Ecto neural progenitor cell (in vitro differentiated cells): ENCODE data around the gene USH2A.
"Not testable (repeated sequence)": the region's sequence is repeated elsewhere in the genome, so short reads cannot be mapped to it uniquely, and the experiment has no call there.

Experiments used
- DNase-seq: peaks from one replicate; pipeline ENCODE4 v3.0.0-alpha.2; 2018; ENCODE audit warnings: low spot score

The USH2A gene

DNA sequence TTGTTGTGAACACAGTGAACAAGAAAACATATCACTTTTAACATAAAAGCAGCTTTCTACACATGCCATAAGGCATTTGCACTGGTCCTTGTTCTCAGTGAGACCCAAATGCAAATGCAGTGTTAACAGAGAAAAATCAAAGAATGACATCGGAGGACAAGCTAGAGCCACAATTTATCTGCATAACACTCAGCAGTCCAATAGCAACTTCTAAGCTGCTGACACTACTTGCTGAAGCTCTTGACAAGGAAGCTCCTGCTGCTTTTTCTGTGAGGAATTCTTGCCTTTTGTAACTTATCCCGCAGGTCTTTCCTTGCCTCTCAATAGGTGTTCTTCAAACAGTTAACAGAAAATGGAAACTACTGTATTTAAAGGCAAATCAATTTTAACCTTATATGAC is 34.7 kb downstream of the USH2A start:
- DNase-seq = no peak

DNA sequence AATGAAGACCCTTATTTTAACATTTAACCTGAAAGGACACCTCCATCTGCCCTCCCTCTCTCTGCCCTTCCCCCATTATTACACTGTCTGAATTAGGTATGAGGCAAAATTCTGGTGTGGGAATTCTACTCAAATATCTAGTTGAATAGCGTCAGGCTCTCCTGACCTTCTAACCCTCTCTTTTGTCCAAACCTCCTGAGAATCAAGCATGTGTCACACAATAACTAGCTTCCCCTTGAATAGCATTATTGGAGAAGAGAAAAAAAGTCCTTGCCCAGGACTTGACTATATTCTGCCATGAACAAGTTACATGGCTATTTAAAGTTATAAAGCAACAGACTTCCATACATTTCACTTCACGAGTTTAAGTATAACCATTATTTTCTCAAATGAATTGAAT is 35.5 kb downstream of the USH2A start:
- no peak for DNase-seq

DNA sequence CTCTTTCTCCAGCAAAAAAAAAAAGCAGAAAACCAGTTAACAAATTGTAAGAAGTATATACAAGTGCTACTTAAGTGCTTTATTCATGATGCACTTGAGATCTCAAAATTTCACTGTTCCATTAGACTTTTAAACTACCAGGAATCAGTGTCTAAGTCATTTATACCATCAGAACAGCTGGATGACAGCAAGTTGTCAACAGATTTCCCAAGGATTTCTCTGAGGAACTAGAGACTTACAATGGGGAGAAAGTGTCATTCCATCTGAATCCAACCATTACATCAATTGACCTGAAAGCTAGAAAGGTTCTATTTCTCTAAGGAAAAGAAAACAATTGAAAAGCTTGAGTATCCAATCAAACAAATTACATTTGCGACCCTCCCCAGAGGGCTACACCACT is 43.8 kb downstream of the USH2A start:
- DNase-seq = no peak

DNA sequence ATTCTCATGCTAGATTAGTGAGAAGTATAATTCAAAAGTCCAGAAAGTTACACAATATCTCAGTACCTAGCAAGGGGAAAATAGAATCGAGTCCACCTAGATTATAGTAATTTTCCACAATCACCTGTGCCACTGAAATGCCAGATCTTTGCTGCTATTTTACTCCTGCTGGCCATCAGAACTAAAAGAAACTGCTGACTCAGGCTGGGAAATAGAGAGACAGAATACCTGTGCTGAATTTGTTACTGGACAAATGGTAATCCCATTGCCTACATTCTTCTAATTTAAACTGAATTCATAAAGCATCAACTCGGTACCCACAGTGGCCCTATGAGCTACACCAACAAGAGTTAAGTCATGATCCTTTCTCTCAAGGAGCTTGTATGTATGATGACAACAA is 55.0 kb downstream of the USH2A start:
- no peak for DNase-seq

GRCh38 chr1:216366979-216367378 is 56.3 kb downstream of the USH2A start:
- no peak for DNase-seq

GRCh38 chr1:216356945-216357344 is 66.3 kb downstream of the USH2A start:
- no peak for DNase-seq

DNA sequence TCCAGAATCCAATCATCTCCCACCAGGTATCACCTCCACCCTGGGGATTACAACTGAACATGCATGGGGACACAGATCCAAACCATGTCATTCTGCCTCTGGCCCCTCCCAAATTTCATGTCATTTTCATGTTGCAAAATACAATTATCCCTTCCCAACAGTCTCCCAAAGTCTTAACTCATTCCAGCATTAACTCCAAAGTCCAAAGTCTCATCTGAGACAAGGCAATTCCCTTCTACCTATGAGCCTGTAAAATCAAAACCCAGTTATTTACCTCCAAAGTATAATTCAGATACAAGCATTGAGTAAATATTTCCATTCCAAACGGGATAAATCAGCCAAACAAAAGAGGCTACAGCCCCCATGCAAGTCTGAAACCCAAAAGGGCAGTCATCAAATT is 73.1 kb downstream of the USH2A start:
- no peak for DNase-seq

- no peak for DNase-seq
Measured at GRCh38 chr1:216346526-216346925, 76.7 kb downstream of the USH2A start.

- DNase-seq = not testable (repeated sequence)
Measured at GRCh38 chr1:216340542-216340941, 82.7 kb downstream of the USH2A start.

DNA sequence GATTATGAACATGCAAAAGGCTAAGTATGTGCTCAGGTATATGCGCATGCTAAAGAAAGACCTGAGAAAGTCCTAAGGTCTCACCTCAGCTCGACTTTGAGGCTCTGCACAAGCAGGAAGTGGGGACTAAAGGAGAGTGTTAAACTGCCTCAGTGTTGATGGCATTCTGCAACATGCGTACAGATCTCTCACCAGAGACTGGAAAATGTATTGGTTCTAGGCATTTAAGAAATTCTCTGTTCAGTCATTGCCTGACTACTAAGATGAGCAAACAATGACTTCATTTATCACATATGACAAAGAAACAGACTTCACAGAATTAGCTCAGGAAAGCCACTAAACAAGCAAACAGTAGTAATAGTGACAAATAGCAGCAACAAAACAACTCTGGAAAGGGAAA is 90.8 kb downstream of the USH2A start:
- no peak for DNase-seq

GRCh38 chr1:216332003-216332402 is 91.2 kb downstream of the USH2A start:
- DNase-seq = no peak

- no peak for DNase-seq
Measured at GRCh38 chr1:216331211-216331610, 92.0 kb downstream of the USH2A start.

DNA sequence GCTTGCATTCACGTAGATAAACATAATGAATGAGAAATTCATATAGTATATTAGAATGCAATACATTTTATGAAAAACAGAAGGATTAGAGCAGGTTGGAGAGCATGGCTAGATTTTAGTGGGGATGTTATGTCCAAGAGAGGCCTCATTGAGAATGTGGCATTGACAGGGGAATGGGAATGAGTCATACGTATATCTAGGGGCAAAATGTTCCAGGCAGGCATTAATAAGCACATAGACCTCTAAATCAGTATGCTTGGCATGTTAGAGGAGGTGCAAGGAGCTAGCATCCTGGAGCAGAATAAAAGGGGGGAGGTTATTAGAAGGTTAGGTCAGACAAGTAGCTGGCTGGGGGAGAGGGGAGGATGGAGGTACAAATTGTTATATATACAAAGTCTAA is 93.0 kb downstream of the USH2A start:
- DNase-seq = no peak

GRCh38 chr1:216325946-216326345 is 97.3 kb downstream of the USH2A start:
- DNase-seq = no peak

- DNase-seq = no peak
Measured at GRCh38 chr1:216325336-216325735, 97.9 kb downstream of the USH2A start.

DNA sequence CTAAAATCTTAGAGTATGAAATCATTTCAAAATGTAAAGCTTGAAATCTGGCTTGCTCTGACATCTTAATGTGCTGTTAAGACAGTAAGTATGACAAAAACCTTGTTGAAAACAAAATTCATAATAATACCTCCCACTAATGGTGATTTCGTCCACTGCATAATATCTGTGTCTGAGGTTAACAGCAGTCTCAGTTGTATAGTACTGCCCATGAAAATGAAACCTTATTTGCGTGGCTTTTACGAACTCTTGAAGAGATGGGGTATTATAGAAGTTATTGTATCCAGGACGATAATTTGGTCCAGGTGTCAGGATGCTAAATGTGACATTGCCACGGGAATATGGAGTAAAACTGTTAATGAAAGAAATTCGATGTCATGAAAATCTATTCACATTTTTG is 99.9 kb downstream of the USH2A start:
- no peak for DNase-seq

DNA sequence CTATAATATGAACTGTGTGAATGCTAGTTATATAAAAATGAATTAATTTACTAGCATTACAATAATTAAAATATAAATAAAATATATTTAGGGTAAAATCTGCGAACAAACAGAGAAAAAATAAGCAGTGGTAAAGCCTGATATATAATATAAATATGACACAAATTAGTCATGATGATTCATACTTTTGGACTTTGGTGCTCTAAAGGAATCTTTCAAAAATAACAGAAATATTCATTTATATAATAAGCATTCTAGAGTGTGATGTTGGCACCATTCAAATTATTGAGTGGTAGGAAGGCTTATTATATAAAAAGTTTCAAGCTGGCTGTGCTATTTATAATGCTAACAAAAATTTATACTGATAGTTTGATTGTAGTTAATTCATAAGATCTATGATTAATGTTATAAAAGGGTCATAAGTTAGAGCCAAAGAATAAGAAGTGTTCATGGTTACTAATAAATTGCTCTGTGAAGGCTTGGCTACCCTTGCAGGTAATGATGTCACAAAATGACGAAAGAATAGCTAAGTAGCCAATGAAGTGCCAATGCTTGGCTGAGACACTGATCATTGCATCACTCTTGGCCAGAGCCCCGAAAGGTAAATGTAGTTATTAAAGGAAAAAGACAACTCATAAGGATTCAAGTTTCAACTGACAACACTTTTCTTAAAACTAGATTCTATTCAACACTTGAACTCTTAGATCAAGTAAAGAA is 108.7 kb downstream of the USH2A start:
- no peak for DNase-seq

DNA sequence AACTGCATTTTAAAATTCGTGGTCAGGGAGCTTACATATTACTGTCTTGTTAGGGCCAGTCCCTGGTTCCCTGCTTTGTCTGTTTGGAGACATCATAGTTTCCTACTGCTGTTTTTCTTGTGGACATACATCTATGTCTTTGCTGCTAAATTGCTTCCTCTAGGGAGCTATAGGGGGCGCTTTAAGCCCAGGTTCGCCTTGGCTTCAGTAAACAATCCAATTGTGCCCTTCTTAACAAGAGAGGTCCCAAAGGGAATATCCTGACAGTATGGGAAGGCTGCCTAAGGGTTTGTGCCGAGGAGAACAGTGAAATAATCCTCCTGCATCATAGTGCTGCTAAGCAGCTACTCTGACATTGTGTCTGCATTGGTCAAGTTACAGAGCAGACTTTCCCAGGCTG is 112.5 kb downstream of the USH2A start:
- peak; percentile 60 for DNase-seq

- no peak for DNase-seq
Measured at GRCh38 chr1:216306830-216307229, 116.4 kb downstream of the USH2A start.

DNA sequence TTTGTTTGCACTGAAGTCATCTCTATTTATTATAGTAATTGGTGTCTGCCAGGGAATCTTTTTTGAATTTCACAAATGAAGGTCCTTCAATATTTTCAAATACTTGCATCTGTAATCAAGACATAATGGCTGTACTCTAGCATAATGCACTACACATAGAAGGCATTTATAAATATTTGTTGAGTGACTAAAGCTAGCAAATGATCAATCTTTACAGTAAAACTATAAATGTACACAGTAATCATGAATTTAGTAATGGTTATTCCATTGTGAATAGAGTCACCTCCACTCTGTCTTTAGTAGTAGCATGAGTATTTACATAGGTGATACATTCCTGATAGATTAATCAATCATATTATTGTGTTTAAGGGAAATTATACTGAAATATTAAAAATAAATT is 119.6 kb downstream of the USH2A start:
- DNase-seq = no peak

DNA sequence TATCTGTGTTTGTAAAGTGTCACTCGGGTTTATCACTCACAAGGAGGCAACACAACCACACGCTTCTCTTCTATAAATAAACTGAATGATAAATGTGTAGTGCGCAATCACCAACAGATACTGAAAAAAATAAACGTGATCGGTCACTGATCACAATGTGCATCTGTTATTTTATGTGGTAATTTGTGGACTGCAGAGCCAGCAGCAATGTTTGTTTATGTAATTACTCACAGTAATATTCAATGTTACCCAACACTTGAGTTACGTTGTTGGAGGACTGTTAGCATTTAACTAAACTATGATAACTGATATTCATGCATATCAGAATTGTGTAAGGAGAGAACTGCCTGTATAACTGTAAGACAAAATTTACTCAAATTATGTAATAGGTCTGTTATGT is 129.6 kb downstream of the USH2A start:
- DNase-seq = no peak

DNA sequence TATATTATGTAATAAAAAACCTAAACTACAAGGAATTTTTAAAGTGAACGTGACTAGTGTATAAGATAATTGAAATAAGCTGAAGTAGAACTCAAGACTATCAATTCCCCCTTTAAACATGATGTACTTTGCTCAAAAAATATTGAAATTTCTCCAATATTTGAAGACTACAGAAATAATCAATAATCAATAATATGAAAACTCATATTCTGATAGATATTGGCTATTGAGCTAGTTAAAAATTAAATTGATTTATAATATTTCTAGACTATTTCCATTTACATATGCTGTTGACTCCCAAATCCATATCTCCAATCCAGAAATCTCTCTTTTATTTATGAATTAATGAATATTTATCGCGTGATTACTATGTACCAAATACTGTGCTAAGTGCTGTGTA is 133.2 kb downstream of the USH2A start:
- DNase-seq = no peak

DNA sequence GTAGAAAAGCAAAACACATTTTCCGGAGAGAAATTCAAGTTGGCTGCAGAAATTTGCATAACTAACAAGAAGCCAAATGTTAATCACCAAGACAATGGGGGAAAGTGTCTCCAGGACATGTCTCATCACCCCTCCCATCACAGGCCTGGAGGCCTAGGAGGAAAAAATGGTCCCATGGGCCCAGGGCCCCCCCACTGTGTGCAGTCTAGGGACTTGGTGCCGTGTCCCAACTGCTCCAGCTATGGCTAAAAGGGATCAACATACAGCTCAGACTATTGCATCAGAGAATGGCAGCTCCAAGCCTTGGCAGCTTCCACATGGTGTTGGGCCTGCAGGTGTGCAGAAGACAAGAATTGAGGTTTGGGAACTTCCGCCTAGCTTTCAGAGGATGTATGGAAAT is 138.2 kb downstream of the USH2A start:
- no peak for DNase-seq

- no peak for DNase-seq
Measured at GRCh38 chr1:216281757-216282156, 141.5 kb downstream of the USH2A start.
